Fibroblast of skin of scalp (primary cell): Measurements from ENCODE around the gene IL17B.

Experiments used
- DNase-seq: peaks from one replicate; pipeline ENCODE4 v3.0.0-alpha.2; 2013

Gene IL17B

DNA sequence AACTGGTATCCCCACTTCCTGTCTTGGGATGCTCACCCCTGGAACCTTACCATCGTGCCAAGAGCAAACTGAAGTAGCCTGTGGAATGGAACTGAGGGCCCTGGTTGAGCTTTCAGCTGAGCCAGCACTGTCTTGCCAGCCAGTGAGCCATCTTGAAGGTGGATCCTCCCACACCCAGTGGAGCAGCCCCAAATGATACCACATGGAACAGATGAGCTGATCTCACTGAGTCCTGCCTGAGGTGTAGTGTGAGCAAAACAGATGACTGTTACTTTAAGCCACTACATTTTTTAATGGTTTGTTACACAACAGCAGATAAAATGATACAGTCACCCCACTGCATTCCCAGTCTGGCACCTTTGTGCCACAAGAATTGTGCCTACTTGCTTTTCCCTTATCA lies 23.4 kb downstream of the IL17B start:
- no peak for DNase-seq

DNA sequence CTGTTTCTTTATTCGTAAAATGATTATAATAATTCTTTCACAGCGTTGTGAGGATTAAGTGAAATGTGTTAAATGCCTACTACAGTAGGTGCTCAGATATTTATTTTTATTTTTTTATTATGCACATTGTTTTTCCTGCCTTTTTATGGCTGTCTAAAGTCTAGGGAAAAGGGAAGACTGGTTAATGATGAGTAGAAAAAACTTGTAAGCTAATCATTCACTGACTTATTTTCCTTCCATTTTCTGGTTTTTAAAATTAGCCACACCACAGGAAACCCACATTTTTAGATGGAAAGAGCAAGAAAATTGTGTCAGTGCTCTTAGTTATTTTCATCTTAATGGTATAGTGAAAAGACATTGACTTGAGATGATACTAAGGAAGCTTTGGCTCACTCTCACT lies 25.2 kb downstream of the IL17B start:
- DNase-seq, result no peak

DNA sequence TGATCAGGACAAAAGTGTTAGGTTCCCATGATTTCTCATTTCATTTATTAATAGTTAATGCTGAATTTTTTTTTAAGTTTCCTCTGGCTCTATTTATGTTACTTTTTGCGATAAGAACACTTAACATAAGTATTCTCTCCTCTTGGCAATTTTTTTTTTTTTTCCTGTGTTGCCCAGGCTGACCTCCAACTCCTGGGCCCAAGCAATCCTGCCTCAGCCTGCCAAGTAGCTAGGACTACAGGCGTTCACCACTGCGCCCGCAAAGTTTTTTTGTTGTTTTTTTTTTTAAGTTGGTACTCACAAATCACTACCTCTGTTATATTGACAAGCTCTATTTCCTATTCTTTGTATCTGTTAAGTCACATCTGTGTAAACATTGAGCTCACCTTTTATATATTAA lies 26.9 kb downstream of the IL17B start:
- DNase-seq, result no peak

DNA sequence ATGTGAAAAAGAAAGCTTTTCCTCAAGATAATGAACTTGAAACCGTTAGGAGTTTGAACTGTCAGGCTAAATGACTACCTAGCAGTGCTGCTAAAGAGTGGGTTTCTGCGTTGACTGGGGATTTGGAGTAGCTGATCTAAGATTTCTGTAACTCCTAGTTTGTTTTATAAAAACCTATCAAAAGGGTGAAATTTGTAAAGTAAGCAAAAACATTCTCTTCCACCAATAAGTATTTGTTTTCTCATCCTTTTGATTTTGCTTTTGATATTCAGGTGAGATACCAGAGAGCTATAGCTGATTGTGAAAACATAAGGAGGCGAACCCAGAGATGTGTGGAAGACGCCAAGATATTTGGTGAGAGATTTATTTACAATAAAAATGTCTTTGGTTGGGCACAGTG lies 29.7 kb downstream of the IL17B start:
- DNase-seq, result no peak

DNA sequence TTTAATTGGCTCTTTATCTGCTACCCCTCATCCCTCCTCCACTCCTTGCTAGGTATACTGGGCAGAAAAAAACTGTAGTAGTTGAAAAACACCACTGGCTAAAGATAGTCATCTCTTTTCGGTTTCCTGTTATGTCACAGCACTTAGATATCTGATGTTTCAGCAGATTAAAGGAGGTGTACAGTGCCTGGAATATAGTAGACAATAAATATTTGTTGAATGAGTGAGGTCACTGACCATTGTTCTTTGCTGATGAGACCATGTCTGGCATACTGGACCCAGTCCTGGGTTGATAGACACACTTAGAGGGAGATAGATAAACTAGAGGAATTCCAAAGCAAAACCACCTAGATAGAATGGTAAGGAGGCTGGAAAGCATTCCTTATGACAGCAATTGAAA lies 30.6 kb downstream of the IL17B start:
- no peak for DNase-seq

DNA sequence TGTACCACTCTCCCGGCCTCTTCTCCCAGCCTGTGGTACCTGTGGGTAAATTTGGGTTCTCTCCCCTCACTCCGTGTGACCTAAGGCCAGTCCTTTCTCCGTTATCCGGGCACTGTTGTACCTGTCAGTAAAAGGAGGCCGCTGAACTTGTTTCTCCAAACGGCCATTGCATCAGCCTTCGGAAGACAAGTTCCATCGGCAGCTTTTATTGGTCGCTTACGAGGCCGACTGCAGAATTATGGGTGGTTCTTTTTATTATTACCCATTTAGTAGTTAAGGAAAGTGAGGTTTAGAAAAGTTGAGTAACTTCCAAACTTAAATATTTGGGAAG lies 33.2 kb downstream of the IL17B start:
- DNase-seq, result peak; percentile 53

DNA sequence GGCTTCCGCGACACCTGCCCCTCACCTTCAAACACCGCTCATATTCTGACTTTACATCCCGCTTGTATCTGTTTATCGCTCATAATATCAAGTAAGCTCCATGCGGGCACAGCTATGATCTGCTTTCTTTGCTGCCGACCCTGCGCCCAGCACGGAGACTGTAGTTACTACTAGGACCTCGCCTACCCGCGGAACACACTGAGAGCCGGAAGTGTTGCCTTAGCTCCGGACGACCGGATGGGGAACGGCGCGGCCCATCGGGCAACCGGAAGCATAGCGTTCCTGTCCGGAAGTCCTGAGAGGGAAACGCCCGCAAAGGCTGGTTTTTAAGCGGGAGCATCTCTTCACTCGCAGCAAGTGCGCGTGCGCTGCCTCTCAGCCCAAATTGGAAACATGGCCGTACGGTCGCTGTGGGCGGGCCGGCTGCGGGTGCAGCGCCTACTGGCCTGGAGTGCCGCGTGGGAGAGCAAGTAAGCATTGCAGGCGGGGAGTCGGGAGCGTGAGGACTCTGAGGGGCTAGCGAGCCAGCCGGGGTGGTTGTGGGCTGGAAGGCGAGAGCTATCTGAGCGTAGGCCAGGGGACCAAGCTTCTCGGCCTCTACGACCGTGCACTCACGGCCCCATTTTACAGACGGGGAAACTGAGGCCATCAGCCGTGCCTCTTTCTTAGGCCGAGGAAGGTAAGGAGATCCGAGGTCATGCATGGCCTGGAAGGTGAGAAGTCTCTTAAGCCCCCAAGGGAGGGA lies 33.8 kb downstream of the IL17B start, which contains the start of gene GRPEL2:
Gene GRPEL2 (plus strand): TSS at position 353 of the 745 bp plus-strand sequence. CDS start 41 bp downstream, at position 394.
- peak; percentile 98 for DNase-seq

DNA sequence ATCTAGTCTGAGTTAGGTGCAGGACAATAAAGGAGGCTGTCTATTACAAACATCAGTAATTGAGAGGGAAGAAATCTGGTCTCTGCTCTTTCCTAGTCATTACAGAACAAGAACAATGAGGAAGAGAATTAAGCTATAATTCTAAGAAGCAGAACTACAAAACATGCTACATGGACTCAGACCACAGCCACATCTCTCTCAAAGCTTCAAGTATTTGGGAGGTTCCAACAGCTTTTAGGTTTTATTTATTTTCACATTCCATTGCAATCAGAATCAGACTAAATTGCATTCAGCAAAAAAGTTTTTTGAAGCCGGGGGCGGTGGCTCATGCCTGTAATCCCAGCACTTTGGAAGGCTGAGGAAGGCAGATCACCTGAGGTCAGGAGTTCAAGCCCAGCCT lies 34.9 kb downstream of the IL17B start:
- DNase-seq, result no peak

DNA sequence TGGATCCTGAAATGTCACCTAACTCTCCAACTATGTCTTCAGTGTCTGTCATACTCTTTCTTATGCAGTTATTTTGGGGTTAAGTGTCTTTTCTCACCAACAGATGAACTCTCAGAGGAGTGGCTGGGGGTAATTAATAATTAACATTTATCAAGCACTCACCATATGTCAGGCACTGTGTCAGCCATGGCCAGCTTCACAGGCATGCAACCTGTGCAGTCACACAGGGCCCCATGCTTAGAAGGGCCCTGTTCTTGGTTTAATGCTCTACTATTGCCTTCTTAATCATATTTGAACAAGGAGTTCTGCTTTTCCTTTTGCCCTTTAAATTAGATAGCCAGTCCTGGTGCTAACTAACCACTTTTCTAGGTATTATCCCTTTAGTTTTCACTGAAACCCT lies 37.2 kb downstream of the IL17B start:
- no peak for DNase-seq

DNA sequence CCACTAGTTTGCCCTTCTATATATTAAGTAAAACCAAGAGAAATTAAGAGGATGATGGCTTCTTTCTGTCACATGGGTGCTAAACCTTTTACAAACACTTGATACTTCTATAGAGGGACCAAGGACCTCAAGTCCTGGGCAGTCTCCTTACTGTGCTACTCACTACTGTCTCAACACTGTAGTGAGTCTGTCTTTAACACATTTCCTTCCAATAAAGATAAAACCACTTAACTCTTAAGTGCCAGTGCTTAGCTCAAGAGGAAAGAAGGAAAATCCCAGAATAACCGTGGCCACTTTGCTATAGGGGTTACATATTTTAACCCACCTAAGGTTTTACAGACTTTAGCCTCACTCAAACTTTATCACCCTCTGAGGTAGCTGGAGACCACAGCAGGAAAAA lies 38.2 kb downstream of the IL17B start:
- no peak for DNase-seq

DNA sequence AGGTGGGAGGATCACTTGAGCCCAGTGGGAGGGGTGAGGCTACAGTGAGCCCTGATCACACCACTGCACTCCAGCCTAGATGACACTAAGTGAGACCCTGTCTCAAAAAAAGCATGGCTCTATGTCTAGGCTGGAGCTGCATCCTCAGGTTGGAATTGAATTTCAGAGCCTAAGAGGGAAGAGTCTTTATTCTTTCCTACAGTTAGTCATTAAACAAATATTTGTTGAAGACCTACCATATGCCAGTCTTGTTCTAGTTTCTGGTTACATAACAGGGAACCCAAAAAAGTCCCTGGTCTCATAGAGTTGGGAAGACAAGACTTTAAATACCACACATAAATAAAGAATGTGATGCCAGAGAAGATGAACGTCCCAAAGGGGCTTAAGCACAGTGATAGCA lies 40.7 kb downstream of the IL17B start:
- no peak for DNase-seq

DNA sequence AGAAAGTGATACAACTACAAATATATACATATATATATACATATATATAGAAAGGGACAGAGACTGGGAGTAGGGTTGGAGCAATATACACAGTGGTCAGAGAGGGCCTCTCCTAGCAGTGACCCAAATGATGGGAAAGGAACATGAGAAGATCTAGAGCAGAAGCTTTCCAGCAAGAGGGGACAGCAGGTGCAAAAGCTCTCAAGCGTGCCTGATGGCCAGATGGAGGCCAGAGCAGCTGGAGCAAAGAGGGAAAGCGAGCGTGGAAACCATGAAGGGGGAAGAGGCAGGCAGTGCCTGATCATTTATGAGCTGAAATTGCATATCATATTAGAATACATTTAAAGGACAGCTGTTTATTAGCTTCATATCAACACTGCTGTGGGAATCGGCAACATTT lies 41.4 kb downstream of the IL17B start:
- DNase-seq, result no peak

DNA sequence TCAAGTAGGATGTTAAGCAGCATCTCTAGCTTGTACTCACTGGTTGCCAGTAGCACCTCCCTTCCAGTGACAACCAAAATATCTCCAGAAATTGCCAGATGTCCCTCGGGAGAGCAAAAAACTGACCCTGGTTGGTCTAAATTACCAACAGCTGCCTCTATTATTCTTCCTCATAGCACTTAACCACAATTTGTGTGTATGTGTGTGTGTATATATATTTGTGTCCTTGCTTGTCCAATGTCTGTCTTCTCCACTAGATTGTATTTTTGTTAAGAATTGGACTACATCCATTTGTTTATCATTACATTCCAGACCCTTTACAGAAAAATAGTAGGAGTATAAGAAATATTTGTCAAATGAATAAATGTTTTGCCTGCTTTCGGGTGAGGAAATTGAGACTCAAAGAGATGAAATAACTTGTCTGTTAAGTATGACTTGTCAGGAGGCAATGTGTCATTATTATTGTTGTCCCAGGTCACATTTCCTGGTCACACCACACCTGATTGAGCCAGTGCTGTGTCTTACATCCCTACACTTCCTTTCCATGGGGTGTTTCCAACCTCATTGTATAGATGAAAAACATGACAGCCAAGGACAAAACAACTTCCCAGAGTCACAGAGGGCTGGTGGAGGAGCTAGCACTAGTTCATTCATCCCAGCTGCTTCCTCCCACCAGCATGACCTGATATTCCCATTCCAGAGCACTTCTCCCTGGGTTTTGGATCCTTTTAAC lies 45.2 kb downstream of the IL17B start:
- DNase-seq, result peak; percentile 81

DNA sequence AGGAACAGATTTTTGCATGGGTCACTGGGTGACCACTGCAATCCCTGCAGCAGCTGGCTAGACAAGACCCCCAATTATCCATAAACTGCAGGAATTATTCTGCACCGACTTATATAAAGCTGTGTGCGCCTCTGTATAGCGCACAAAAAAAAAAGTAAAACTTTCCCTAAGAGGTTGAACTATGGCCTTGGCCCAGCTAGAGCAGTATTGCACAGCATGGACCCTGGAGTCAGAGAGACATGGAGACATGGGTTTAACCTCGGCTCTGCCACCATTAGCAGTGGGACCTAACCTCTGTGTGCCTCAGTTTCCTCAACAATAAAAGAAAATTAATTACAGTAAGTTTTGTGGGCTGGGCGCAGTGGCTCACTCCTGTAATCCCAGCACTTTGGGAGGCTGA lies 50.9 kb downstream of the IL17B start:
- DNase-seq, result no peak

DNA sequence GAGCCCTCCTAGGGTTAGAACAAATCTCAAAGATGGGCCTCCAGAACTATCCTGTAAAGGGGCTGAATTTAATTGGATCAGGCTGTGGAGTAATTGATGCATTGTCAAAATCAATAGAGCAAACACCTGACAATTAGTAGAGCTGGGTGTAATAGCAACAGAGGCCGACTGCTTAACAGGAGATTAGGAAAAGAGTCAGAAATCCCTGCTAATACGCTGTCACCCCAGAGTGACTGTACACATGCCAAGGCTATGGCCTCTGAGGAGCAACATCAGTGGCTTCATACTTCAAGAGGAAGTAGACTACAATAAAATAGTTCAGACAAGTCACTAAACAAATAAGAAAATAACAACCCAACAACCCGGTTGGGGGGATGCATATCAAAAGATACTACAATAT lies 52.5 kb downstream of the IL17B start:
- no peak for DNase-seq

DNA sequence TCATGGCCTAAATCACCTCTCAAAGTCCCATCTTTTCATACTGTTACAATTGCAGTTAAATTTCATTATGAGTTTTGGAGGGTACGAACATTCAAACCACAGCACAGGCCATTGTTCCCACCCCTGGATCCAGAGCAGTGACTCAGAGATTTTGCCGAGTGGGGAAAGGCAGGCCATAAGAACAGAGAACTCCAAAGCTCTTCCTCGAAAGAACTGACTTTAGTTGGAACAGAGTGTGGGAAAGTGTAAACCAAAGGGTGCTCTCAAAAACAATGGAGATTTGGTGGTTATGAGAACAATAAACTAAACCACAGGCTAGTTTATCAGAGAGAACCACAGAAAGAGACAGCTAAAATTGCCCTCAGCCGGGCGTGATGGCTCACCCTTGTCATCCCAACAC lies 53.2 kb downstream of the IL17B start:
- no peak for DNase-seq

DNA sequence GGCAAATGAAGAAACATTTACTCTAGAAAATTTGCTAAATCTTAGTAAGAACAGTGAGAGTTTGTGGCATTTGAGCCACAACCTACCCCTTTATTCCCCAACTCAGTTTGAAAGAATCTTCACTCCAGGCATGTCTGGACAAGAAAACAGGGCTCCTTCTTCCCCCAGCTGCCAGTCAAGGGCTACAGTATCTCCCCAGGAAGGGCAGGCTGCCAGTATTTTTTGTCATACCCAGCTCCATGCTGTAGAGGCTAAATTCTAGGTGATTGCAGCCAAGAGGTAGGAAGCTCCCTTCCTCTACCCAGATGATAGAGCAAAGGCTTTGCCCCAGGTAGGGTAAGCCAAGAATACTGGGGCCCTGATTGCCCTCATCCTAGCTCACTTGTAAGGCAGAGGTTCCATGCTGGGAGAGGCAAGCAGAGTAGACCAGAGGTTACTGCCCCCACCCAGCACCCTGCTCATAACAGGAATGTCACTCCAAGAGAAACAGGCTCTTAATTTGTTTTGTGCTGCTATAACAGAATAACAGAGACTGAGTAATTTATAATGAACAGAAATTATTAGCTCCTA lies 53.8 kb downstream of the IL17B start:
- peak; percentile 28 for DNase-seq

DNA sequence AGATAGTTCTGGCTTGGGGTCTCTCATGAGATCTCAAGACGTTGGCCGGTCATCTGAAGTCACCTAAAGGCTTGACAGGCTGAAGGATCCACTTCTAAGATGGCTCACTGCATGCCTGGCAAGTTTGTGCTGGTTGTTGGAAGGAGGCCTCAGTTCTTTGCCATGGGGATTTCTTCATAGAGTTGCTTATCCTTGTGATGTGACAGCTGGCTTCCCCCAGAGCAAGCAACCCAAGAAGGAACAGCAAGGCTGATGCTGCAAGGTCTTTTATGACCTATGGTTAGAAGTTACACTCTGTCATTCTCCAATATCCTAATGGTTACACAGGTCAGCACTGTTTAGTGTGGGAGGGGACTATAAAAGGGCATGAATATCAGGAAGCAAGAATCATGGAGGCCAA lies 54.5 kb downstream of the IL17B start:
- no peak for DNase-seq
